Measurements from ENCODE around the gene ADIPOQ.
"Not testable (repeated sequence)": the region's sequence is repeated elsewhere in the genome, so short reads cannot be mapped to it uniquely, and the experiment has no call there.

ADIPOQ gene

DNA sequence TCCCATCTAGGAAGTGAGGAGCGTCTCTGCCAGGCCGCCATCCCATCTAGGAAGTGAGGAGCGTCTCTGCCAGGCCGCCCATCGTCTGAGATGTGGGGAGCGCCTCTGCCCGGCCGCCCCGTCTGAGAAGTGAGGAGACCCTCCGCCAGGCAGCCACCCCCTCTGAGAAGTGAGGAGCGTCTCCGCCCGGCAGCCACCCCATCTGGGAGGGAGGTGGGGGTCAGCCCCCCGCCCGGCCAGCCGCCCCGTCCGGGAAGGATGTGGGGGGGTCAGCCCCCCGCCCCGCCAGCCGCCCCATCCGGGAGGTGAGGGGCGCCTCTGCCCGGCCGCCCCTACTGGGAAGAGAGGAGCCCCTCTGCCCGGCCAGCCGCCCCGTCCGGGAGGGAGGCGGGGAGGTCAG, 31.3 kb downstream of the ADIPOQ start:
- not testable (repeated sequence) for DNase-seq (ENCODE audit: low read depth)

DNA sequence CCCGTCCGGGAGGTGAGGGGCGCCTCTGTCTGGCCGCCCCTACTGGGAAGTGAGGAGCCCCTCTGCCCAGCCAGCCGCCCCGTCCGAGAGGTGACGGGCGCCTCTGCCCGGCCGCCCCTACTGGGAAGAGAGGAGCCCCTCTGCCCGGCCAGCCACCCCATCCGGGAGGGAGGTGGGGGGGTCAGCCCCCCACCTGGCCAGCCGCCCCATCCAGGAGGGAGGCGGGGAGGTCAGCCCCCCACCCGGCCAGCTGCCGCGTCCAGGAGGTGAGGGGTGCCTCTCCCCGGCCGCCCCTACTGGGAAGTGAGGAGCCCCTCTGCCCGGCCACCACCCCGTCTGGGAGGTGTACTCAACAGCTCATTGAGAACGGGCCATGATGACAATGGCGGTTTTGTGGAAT, 31.7 kb downstream of the ADIPOQ start:
- not testable (repeated sequence) for DNase-seq (ENCODE audit: low read depth)

DNA sequence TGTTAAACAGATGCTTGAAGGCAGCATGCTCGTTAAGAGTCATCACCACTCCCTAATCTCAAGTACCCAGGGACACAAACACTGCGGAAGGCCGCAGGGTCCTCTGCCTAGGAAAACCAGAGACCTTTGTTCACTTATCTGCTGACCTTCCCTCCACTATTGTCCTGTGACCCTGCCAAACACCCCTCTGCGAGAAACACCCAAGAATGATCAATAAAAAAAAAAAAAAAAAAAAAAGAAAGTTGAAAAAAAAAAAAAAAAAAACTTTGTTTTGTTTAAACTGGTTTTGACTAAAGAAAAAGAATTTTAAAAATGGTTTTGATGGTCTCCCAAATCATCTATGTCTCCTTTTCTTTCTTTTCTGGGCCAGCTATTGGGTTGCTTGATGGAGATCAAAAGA, 32.3 kb downstream of the ADIPOQ start:
- not testable (repeated sequence) for DNase-seq (ENCODE audit: low read depth)

DNA sequence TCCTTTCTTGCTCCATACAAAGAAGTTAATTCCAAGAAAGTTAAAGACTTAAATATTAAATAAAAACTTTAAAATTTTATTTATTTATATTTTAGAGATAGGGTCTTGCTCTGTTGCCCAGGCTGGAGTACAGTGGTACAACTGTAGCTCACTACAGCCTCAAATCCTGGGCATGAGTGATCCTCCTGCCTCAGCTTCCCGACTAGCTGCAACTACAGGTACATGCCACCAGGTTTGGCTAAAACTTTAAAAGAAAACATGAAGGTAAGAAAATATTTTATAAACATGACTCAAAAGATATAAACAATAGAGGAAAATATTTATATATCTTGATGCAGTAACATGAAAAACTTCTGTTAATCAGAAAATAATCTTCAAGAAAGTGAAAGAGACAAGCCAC, 33.2 kb downstream of the ADIPOQ start:
- no peak for DNase-seq (ENCODE audit: low read depth)

DNA sequence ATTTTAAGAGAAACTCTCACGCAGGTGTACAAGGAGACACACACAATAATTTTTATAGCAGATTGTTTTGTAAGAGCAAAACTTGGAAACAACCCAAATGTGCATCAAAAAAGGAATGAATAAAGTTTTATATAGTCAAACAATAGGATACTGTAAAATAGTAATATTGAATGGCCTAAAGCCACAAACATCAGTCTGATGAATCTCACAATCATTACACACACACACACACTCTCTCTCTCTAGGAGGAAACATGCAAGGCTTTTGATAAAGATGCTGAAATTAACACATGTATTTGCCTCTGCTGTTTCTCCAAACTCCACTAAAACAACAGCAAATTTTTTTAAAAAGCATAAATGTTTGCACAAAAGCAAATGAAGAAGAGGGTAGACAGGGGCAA, 37.3 kb downstream of the ADIPOQ start:
- DNase-seq (ENCODE audit: low read depth) = no peak

DNA sequence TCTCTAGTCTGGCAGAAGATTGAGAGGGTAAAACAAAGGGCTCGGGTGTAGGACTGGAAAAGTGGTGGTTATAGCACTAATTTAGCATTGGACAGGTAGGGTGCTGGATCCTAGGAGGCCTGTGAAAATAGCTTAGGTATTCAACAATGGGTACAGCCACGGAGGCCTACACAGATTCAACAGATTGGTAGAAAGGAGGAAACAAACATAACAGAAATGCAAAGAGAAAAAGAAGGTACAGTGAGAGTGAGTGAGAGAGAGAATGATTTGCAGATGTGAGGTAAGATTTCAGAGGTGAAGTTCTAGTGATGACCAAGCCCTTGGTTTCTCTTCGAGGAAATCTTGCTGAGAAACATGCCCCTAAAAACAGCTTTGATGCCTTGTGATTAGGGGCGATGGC, 37.9 kb downstream of the ADIPOQ start:
- DNase-seq (ENCODE audit: low read depth) = no peak

DNA sequence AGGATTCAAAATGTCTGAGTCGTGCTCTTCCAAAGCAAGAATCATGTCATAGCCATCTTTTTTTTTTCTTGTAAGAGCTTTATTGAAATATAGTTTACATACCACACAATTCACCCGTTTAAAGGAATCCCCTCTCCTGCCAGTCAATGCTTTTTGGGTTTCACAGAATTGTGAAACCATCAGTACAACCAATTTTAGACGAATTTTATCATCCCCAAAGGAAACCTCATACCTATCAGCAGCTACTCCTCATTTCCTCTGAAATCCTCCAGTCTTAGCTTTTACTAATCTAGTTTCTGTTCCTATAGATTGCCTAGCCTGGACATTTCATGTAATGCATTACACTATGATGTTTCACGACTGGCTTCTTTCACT, 39.6 kb downstream of the ADIPOQ start:
- DNase-seq (ENCODE audit: low read depth) = no peak

DNA sequence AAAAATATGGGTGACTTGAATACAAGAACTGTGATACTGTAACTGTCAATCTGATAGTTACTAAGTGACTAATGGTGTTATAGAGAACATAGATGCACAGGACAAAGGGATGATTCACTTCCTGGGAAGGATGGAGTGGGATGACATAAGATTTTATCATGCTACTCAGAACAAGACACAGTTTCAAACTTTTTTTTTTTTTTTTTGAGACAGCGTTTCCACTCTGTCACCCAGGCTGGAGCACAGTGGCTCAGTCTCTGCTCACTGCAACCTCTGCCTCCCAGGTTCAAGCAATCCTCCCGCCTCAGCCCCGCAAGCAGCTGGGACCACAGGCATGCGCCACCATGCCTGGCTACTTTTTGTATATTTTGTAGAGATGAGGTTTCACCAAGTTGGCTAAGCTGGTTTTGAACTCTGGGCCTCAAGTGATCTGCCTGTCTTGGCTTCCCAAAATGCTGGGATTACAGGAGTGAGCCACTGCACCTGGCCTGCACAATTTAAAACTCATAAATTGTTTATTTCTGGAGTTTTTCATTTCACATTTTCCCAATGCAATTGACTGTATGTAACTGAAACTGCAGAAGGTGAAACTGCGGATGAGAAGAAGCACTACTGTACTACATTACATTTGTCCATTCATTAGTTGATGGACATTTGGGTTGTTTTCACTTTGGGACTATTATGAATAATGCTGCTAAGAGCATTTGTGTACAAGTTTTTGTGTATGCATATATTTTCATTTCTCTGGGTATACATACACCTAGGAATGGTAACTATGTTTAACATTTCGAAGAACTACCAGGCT, 40.6 kb downstream of the ADIPOQ start:
- peak; percentile 80 for DNase-seq (ENCODE audit: low read depth)

DNA sequence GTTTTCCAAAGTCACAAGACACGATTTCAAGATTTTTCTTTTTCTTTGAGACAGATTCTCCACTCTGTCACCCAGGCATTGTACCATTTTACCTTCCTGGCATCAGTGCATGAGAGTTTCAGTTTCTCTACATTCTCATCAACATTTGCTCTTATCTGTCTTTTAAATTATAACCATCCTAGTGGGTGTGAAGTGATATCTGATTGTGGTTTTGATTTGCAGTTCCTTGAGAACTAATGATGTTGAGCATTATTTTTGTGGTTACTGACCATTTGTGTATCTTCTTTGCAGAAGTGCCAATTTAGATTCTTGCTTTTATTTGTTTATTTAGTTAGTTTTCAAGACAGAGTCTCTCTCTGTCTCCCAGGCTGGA, 41.2 kb downstream of the ADIPOQ start:
- no peak for DNase-seq (ENCODE audit: low read depth)

DNA sequence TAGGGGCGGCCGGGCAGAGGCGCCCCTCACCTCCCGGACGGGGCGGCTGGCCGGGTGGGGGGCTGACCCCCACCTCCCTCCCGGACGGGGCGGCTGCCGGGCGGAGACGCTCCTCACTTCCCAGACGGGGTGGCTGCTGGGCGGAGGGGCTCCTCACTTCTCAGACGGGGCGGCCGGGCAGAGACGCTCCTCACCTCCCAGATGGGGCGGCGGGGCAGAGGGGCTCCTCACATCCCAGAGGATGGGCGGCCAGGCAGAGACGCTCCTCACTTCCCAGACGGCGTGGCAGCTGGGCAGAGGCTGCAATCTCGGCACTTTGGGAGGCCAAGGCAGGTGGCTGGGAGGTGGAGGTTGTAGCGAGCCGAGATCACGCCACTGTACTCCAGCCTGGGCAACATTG, 42.4 kb downstream of the ADIPOQ start:
- DNase-seq (ENCODE audit: low read depth) = not testable (repeated sequence)

DNA sequence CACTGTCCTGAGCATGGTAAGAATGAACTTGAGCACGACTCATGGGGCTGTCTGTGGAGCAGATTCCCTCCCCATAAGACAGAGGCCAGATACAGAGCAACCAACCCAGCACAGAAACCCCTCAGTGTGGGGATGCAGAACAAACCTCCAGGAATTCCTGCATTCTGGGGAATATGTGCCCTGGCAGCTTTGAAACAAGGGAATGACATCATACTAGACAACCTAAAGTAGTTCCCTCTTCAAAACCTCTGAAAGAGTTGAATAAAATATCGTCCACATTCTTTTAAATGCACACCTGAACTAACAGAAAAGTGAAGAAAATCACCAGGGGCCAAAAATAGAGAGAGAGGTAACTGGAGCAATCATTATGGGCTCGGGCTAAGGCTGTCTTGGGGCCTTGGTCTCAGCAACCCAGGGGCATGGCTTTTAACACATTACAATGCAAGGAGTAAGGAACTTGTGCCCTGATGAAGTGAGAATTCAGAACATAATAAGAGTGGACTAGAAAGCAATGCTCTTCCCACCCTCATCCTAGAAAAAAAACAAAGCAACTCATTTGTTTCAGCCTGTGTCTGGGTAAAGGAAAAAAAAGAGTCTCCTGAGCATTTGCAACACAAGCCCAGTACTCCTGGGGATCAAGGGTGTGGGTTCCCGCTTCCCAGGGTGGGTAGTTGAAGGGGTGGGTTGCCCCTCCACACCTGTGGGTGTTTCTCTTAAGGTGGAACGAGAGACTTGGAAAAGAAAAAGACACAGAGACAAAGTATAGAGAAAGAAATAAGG, 43.9 kb downstream of the ADIPOQ start:
- DNase-seq (ENCODE audit: low read depth) = no peak

DNA sequence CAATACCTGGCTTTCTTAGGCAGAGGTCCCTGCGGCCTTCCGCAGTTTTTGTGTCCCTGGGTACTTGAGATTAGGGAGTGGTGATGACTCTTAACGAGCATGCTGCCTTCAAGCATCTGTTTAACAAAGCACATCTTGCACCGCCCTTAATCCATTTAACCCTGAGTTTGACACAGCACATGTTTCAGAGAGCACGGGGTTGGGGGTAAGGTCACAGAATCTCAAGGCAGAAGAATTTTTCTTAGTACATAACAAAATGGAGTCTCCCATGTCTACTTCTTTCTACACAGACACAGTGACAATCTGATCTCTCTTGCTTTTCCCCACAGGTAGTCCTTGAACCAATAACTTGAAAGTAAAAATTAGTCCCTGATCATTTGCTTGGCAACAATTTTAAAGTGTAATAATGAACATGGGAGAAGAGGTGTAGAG, 45.0 kb downstream of the ADIPOQ start:
- not testable (repeated sequence) for DNase-seq (ENCODE audit: low read depth)

DNA sequence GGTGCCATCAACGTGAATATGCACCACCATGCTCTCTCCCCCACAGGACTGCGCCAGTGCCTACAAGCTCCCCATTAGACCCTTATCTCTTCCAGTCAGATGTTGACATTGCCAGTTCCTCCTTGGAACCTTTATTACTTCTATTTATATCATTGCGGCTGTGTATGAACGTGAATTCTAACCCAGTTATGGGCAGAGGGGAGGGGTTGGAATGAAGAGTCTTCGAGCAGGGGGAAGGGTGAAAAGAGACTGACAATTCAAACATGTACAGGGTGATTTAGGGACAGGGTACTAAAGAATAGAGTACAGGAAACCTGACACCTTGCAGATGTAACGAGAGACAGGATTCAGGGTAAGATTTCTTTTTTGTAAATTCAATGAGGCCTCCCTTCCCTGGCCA, 46.1 kb downstream of the ADIPOQ start:
- DNase-seq (ENCODE audit: low read depth) = no peak

DNA sequence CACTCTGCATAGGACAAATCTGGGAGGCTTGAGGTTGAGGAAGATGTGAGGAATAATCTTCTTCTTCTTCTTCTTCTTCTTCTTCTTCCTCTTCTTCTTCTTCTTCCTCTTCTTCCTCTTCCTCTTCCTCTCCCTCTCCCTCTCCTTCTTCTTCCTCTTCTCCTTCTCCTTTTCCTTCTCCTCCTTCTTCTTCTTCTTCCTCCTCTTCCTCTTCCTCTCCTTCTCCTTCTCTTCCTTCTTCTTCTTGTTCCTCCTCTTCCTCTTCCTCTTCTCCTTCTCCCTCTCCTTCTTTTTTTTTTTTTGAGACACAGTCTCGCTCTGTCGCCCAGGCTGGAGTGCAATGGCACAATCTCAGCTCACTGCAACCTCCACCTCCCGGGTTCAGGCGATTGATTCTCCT, 47.2 kb downstream of the ADIPOQ start:
- not testable (repeated sequence) for DNase-seq (ENCODE audit: low read depth)

DNA sequence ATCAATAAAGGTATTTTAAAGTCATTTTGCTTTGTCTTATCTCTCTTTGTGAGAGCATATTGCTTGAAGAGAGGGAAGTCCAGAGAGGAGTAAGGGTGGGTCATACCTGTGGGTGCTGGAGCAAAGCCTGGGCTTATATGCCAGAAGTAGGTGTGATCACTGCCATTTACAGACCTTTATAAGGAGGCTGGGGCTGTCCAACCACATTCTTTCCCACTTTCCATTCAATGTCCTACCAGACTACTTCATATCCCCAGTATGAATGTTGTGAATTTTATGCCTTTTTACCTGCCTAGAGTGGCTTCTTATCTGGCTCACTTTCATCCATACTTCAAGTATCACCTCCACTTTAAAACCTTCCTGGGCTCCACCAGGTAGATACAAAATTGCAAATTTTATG, 48.4 kb downstream of the ADIPOQ start:
- DNase-seq (ENCODE audit: low read depth) = no peak

DNA sequence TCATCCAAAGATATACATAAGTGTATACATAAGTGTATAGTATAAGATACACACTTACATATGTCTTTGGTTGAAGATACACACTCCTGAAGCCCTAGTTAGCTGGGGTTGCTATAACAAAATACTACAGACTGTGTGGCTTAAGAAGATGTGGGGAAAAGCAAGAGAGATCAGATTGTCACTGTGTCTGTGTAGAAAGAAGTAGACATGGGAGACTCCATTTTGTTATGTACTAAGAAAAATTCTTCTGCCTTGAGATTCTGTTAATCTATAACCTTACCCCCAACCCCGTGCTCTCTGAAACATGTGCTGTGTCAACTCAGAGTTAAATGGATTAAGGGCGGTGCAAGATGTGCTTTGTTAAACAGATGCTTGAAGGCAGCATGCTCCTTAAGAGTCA, 50.6 kb downstream of the ADIPOQ start:
- not testable (repeated sequence) for DNase-seq (ENCODE audit: low read depth)

DNA sequence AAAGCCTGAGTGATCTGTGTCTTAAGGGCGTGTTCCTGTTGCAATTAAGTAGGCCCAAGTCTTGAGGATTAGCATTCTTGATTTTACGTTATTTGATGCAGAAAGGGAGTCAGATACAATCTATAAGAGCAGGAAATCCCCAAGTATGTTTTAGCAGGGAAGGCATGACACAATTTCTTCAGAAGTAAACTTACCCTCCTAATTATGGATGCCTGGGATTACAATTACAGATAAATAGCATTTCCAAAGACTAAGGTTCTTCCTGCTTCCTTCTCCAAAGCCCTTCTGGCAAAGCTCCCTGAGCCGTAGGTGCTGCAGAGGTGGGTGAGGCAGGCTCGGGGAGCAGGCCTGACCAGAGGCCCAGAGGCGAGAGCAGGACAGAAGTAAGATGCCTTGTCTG, 52.9 kb downstream of the ADIPOQ start:
- no peak for DNase-seq (ENCODE audit: low read depth)

DNA sequence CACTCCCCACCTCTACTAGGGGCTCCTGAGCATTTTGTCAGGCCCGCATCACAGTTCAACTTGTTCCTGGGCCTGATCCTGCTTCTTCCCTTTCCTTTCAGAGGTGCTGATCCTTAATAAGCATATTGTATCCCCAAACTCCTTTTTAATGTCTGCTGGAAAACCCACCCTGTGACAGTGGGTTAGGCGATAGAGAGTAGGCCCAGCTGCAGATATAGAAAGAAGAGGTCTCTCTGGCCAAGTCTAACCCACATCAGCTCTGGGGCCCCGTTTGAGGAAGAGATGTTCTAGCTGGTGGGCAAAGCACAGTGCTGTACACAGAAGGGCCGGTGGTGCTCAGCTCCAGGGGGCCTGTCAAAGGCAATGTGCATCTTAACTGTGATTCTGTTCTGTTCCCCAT, 53.5 kb downstream of the ADIPOQ start:
- no peak for DNase-seq (ENCODE audit: low read depth)

DNA sequence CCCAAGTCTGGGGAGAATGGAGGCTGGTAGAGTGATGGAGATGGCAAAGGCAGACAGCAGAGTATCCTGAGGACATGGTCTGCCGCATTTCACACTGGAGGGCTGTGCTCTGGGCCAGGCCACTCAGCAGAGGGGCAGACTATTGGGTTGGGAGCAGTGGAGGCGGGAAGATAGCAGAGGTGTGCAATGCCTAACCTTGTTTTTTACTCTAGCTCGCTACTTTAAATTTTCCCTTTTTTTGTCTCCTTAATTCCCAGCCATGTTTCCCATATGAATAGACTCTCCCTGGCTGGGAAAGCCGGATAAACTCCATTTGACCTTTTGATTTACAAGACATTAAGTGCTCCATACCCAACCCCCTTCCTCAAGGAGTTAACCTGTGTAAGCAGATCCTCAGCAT, 54.4 kb downstream of the ADIPOQ start:
- DNase-seq (ENCODE audit: low read depth) = no peak

DNA sequence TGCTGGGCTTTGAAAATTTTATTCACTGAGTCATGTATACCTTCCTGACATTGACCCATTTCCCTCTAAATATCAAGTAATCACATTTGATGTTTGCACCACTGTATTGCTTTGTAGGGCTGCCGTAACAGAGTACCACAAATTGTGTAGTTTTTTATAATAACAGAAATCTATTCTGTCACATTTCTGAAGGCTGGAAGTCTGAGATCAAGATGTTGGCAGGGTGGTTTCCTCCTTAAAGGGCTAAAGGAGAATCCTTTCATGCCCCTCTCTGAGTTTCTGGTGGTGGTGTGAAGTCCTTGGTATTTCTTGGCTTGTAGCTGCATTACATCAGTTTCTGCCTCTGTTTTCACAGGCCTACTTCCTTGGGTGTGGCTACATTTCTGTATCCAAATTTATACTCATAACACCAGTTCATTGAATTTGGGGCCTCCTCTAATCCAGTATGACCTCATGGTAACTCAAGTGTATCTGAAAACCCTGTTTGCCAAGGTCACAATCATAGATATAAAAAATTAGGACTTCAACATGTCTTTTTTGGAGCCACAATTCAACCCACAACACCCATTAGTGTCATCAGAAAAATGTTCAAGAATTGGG, 58.7 kb downstream of the ADIPOQ start:
- no peak for DNase-seq (ENCODE audit: low read depth)

DNA sequence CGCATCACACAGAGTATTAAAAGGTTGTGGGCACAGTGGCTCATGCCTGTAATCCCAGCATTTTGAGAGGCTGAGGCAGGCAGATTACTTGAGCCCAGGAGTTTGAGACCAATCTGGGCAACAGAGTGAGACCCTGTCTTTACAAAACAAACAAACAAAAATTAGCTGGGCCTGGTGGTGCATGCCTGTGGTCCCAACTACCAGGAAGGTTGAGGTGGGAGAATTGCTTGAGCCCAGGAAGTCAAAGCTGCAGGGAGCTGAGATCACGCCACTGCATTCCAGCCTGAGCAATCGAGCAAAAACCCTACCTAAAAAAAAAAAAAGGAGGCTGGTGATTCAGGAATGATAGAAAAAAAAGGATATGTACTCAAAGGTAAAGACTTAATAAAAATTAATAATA, 59.6 kb downstream of the ADIPOQ start:
- DNase-seq (ENCODE audit: low read depth) = no peak

DNA sequence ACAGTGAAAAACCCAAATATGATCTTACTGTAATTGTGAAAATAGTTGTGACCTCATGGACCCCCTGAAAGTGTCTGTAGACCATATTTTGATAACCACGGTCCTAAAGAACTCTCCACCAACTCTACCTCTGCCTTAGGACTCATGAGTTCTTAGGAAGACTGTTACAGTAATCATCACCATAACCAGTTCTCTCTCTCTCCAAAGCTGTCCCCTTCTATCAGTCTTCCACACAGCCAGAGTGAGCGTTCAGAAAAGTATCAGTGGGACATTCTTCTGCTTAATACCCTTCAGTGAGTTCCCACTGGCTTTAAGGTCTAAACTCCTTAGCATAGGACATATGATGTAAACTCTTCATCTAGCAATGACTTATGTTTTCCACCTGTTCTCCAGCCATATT, 60.2 kb downstream of the ADIPOQ start:
- no peak for DNase-seq (ENCODE audit: low read depth)

DNA sequence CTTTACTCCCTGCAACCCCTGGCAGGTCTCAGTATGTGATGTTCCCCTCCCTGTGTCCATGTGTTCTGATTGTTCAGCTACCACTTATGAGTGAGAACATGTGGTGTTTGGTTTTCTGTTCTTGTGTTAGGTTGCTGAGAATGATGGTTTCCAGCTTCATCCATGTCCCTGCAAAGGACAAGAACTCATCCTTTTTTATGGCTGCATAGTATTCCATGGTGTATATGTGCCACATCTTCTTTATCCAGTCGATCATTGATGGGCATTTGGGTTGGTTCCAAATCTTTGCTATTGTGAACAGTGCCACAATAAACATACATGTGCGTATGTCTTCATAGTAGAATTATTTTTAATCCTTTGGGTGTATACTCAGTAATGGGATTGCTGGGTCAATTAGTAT, 61.2 kb downstream of the ADIPOQ start:
- DNase-seq (ENCODE audit: low read depth) = not testable (repeated sequence)
